Activated T-cell treated with anti-CD3 and anti-CD28 coated beads, Interleukin-2, amount 50 U/mL, for 1 hour (primary cell): ENCODE results near the gene TPCN1.

Experiments
- DNase-seq: peaks from one replicate; pipeline ENCODE4 v3.0.0-alpha.2; 2020

TPCN1 gene

GRCh38 chr12:113290506-113290905 lies 69.2 kb downstream of the TPCN1 start:
- no peak for DNase-seq

GRCh38 chr12:113291586-113291985 lies 70.3 kb downstream of the TPCN1 start:
- no peak for DNase-seq

- no peak for DNase-seq
These were observed 70.8 kb downstream of the TPCN1 start for GRCh38 chr12:113292091-113292490.

- no peak for DNase-seq
These were observed 71.3 kb downstream of the TPCN1 start for GRCh38 chr12:113292547-113292946.

GRCh38 chr12:113293100-113293499 lies 71.8 kb downstream of the TPCN1 start:
- DNase-seq = no peak

- no peak for DNase-seq
These were observed 74.8 kb downstream of the TPCN1 start for GRCh38 chr12:113295886-113296556.

- no peak for DNase-seq
These were observed 75.4 kb downstream of the TPCN1 start for GRCh38 chr12:113296557-113297213.

GRCh38 chr12:113297214-113297587 lies 75.9 kb downstream of the TPCN1 start:
- DNase-seq = no peak

GRCh38 chr12:113297621-113298471 lies 76.6 kb downstream of the TPCN1 start:
- no peak for DNase-seq

- no peak for DNase-seq
These were observed 77.2 kb downstream of the TPCN1 start for GRCh38 chr12:113298472-113298817.

GRCh38 chr12:113298861-113299545 lies 77.7 kb downstream of the TPCN1 start:
- no peak for DNase-seq

GRCh38 chr12:113299619-113300237 lies 78.5 kb downstream of the TPCN1 start:
- DNase-seq = no peak

- no peak for DNase-seq
These were observed 80.5 kb downstream of the TPCN1 start for GRCh38 chr12:113301811-113302210.

GRCh38 chr12:113302466-113302865 lies 81.2 kb downstream of the TPCN1 start:
- DNase-seq = no peak

GRCh38 chr12:113302886-113303640 lies 81.8 kb downstream of the TPCN1 start:
- no peak for DNase-seq

- DNase-seq = no peak
These were observed 84.1 kb downstream of the TPCN1 start for GRCh38 chr12:113305281-113305856.

GRCh38 chr12:113306382-113306781 lies 85.1 kb downstream of the TPCN1 start:
- DNase-seq = no peak

- no peak for DNase-seq
These were observed 89.2 kb downstream of the TPCN1 start for GRCh38 chr12:113310489-113310888.

- DNase-seq = no peak
These were observed 92.9 kb downstream of the TPCN1 start for GRCh38 chr12:113314121-113314529.

GRCh38 chr12:113315358-113315757 lies 94.1 kb downstream of the TPCN1 start:
- no peak for DNase-seq

GRCh38 chr12:113316155-113316554 lies 94.9 kb downstream of the TPCN1 start:
- no peak for DNase-seq

GRCh38 chr12:113317122-113317521 lies 95.9 kb downstream of the TPCN1 start:
- no peak for DNase-seq
